HL-60 (cell line): ENCODE results near the gene SETD1B.

Experiments
- CTCF ChIP-seq: IDR thresholded peaks from one replicate; pipeline ENCODE4 v1.5.1; 2011; ENCODE audit warnings: low read length, control low read depth, inconsistent platforms; ENCODE audit not compliant: insufficient read depth
- POLR2AphosphoS5 ChIP-seq: IDR thresholded peaks from 2 replicates; pipeline ENCODE4 v1.6.1; 2012; ENCODE audit warnings: low read depth
- REST ChIP-seq: IDR thresholded peaks from 2 replicates; pipeline ENCODE4 v1.6.1; 2012; ENCODE audit warnings: low read depth; ENCODE audit not compliant: insufficient replicate concordance
- SPI1 ChIP-seq: IDR thresholded peaks from 2 replicates; pipeline ENCODE4 v1.6.1; 2012; ENCODE audit warnings: low read depth, mild to moderate bottlenecking, borderline replicate concordance

- TF ChIP-seq CTCF (no peak), REST (no peak), POLR2AphosphoS5 (no peak), SPI1 (no peak)
Measured at GRCh38 chr12:121828306-121828705, 24.5 kb downstream of the SETD1B start.
